Mucosa of rectum (tissue), 2 donors: ENCODE results near the gene ARHGAP6.
A peak's percentile ranks its signal among the peaks of the same experiment; 100 is the strongest.

Experiments
- H3K27ac ChIP-seq, 2 donors: one replicate each; pipeline ENCODE4 v1.7.0; 2013; ENCODE audit warnings: inconsistent platforms in 2 of 2, low read depth in 2 of 2, low read length in 2 of 2
- H3K27me3 ChIP-seq, 2 donors: one replicate each; pipeline ENCODE4 v1.7.0; 2013; ENCODE audit warnings: low read length in 2 of 2; ENCODE audit not compliant: control insufficient read depth in 2 of 2, insufficient read depth in 2 of 2
- H3K36me3 ChIP-seq, 2 donors: one replicate each; pipeline ENCODE4 v1.7.0; 2013; ENCODE audit warnings: low read length in 2 of 2; ENCODE audit not compliant: control insufficient read depth in 2 of 2, insufficient read depth in 2 of 2
- H3K4me1 ChIP-seq, 2 donors: one replicate each; pipeline ENCODE4 v1.7.0; 2013; ENCODE audit warnings: low read length in 2 of 2, mild to moderate bottlenecking in 1 of 2; ENCODE audit not compliant: control insufficient read depth in 2 of 2, insufficient read depth in 2 of 2
- H3K4me3 ChIP-seq, 2 donors: one replicate each; pipeline ENCODE4 v1.7.0; 2013; ENCODE audit warnings: low read length in 2 of 2
- H3K9ac ChIP-seq, 2 donors: one replicate each; pipeline ENCODE4 v1.7.0; 2013; ENCODE audit warnings: low read length in 2 of 2, low read depth in 1 of 2, mild to moderate bottlenecking in 1 of 2
- H3K9me3 ChIP-seq, 2 donors: one replicate each; pipeline ENCODE4 v1.7.0; 2013; ENCODE audit warnings: low read length in 2 of 2; ENCODE audit not compliant: control insufficient read depth in 2 of 2
- donor health status: healthy.
- donor health status: Normal muscosa, but diverticular disease.

The ARHGAP6 gene

GRCh38 chrX:11351375-11352295, 314.1 kb downstream of the ARHGAP6 start:
- Histone ChIP-seq H3K4me1 (no peaks in the 10 kb centered on the region), H3K9me3 (no peaks in the 10 kb centered on the region), H3K27me3 (peaks cover 0 to 2% of the 10 kb centered on the region in 2 donors), H3K27ac (peak overlapping the region; percentile 47 to 56), H3K36me3 (no peaks in the 10 kb centered on the region), H3K9ac (no peak overlapping the region), H3K4me3 (no peak overlapping the region)

GRCh38 chrX:11349661-11350337, 315.9 kb downstream of the ARHGAP6 start:
- Histone ChIP-seq H3K27me3 (peaks cover 0 to 2% of the 10 kb centered on the region in 2 donors), H3K27ac (no peak overlapping the region), H3K9me3 (no peaks in the 10 kb centered on the region), H3K36me3 (no peaks in the 10 kb centered on the region), H3K9ac (no peak overlapping the region), H3K4me1 (no peaks in the 10 kb centered on the region), H3K4me3 (no peak overlapping the region)

- Histone ChIP-seq H3K4me1 (no peaks in the 10 kb centered on the region), H3K36me3 (no peaks in the 10 kb centered on the region), H3K4me3 (no peak overlapping the region), H3K9ac (no peak overlapping the region), H3K27ac (no peak overlapping the region), H3K9me3 (no peaks in the 10 kb centered on the region), H3K27me3 (peaks cover 0 to 2% of the 10 kb centered on the region in 2 donors)
Measured at GRCh38 chrX:11349020-11349419, 316.7 kb downstream of the ARHGAP6 start.

GRCh38 chrX:11347300-11347699, 318.4 kb downstream of the ARHGAP6 start:
- no peaks in the 10 kb centered on the region for H3K9me3 ChIP-seq
- H3K36me3 ChIP-seq, result no peaks in the 10 kb centered on the region
- H3K9ac ChIP-seq, result no peak overlapping the region
- H3K27me3 ChIP-seq, result peaks cover 0 to 2% of the 10 kb centered on the region in 2 donors
- H3K4me3 ChIP-seq, result no peak overlapping the region
- no peaks in the 10 kb centered on the region for H3K4me1 ChIP-seq
- no peak overlapping the region for H3K27ac ChIP-seq

GRCh38 chrX:11346121-11346682, 319.5 kb downstream of the ARHGAP6 start:
- H3K27ac ChIP-seq, result no peak overlapping the region
- no peaks in the 10 kb centered on the region for H3K27me3 ChIP-seq
- no peak overlapping the region for H3K4me3 ChIP-seq
- no peaks in the 10 kb centered on the region for H3K9me3 ChIP-seq
- H3K4me1 ChIP-seq, result no peaks in the 10 kb centered on the region
- H3K9ac ChIP-seq, result no peak overlapping the region
- no peaks in the 10 kb centered on the region for H3K36me3 ChIP-seq

- H3K9ac ChIP-seq, result no peak overlapping the region
- H3K9me3 ChIP-seq, result no peaks in the 10 kb centered on the region
- H3K4me3 ChIP-seq, result no peak overlapping the region
- no peaks in the 10 kb centered on the region for H3K4me1 ChIP-seq
- no peaks in the 10 kb centered on the region for H3K36me3 ChIP-seq
- no peak overlapping the region for H3K27ac ChIP-seq
- H3K27me3 ChIP-seq, result no peaks in the 10 kb centered on the region
Measured at GRCh38 chrX:11342673-11343072, 323.0 kb downstream of the ARHGAP6 start.

GRCh38 chrX:11341274-11342201, 324.2 kb downstream of the ARHGAP6 start:
- H3K9ac ChIP-seq, result no peak overlapping the region
- no peaks in the 10 kb centered on the region for H3K4me1 ChIP-seq
- no peaks in the 10 kb centered on the region for H3K9me3 ChIP-seq
- no peaks in the 10 kb centered on the region for H3K27me3 ChIP-seq
- H3K36me3 ChIP-seq, result no peaks in the 10 kb centered on the region
- no peak overlapping the region for H3K27ac ChIP-seq
- H3K4me3 ChIP-seq, result no peak overlapping the region

GRCh38 chrX:11337292-11338009, 328.3 kb downstream of the ARHGAP6 start:
- Histone ChIP-seq H3K27me3 (no peaks in the 10 kb centered on the region), H3K9me3 (no peaks in the 10 kb centered on the region), H3K9ac (no peak overlapping the region), H3K4me3 (no peak overlapping the region), H3K4me1 (no peaks in the 10 kb centered on the region), H3K36me3 (no peaks in the 10 kb centered on the region), H3K27ac (no peak overlapping the region)

- no peak overlapping the region for H3K27ac ChIP-seq
- H3K9me3 ChIP-seq, result no peaks in the 10 kb centered on the region
- H3K36me3 ChIP-seq, result no peaks in the 10 kb centered on the region
- H3K9ac ChIP-seq, result no peak overlapping the region
- H3K4me1 ChIP-seq, result no peaks in the 10 kb centered on the region
- no peak overlapping the region for H3K4me3 ChIP-seq
- H3K27me3 ChIP-seq, result no peaks in the 10 kb centered on the region
Measured at GRCh38 chrX:11336201-11336600, 329.5 kb downstream of the ARHGAP6 start.
